GM23338 (cell line): ENCODE data around the gene ENPP1. TPM values are rescaled to one million over a fixed set of nuclear protein-coding genes. Genes with fewer than 3 reads are reported as not detected.

Source experiments
- CREB1 ChIP-seq: fragments of 250-450 bp; sonication (Bioruptor Pico); IDR thresholded peaks from 2 replicates; pipeline ENCODE4 v1.5.0; 2020; ENCODE audit warnings: low read depth, mild to moderate bottlenecking, moderate library complexity
- ETS1 ChIP-seq: IDR thresholded peaks from 2 replicates; pipeline ENCODE4 v1.6.1; 2016; ENCODE audit warnings: antibody characterized with exemption
- REST ChIP-seq: IDR thresholded peaks from one replicate; pipeline ENCODE4 v1.6.1; 2018; ENCODE audit warnings: antibody characterized with exemption; ENCODE audit not compliant: unreplicated experiment
- STAT1 ChIP-seq: IDR thresholded peaks from one replicate; pipeline ENCODE4 v1.6.1; 2016; ENCODE audit warnings: antibody characterized with exemption; ENCODE audit not compliant: unreplicated experiment
- polyA plus RNA-seq: library from polyadenylated mRNA; unstranded; fragments of >200 nt; fragmentation: Nextera tagmentation; extraction: Ambion mirVana; gene quantifications from 2 replicates; pipeline ENCODE4 v1.2.1, GENCODE V29; 2016
- total RNA-seq: library from RNA; depleted of rRNA; stranded (reverse); fragments of >200 nt; shearing (Covaris generic); gene quantifications from 2 replicates; pipeline ENCODE4 v1.2.3, GENCODE V29; 2014
- TF ChIP-seq, protein P1 (sequence below): fragments of 250-450 bp; sonication (Bioruptor Pico); IDR thresholded peaks from 2 replicates; pipeline ENCODE4 v1.5.0; 2020; ENCODE audit warnings: mild to moderate bottlenecking, moderate library complexity

Gene ENPP1
- total and polyA plus RNA-seq, 2 experiments from 2014 or later = 17.3 to 46.9 TPM

DNA sequence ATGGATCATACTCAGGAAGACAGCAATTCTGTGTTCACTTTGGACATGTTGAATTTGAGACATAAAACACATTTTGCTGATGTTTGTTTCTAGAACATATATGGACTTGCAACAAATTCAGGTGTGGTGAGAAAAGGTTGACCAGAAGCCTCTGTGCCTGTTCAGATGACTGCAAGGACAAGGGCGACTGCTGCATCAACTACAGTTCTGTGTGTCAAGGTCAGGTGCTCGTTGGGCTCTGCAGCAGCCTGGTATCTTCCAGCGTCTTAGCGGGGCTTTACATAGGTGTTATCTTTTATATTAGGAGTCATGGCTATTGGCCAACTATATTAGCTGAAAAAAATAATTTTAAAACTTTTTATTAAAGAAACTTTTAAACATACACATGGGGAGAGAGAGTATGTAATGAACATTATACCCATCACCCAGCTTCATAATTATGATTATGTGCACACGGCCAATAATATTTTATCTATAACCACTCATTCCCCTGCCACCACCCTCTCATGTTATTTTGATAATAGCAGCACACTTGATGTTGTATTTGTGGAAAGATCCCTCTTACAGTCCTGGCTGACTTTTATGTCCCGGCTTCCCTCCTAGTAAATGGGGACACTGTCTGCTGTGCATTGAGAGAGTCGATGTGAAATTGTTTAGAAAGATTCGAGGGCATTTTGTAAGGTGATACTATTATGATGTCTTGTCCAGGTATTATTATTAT is 43.4 kb downstream of the ENPP1 start (continued):
- TF ChIP-seq, protein P1, sequence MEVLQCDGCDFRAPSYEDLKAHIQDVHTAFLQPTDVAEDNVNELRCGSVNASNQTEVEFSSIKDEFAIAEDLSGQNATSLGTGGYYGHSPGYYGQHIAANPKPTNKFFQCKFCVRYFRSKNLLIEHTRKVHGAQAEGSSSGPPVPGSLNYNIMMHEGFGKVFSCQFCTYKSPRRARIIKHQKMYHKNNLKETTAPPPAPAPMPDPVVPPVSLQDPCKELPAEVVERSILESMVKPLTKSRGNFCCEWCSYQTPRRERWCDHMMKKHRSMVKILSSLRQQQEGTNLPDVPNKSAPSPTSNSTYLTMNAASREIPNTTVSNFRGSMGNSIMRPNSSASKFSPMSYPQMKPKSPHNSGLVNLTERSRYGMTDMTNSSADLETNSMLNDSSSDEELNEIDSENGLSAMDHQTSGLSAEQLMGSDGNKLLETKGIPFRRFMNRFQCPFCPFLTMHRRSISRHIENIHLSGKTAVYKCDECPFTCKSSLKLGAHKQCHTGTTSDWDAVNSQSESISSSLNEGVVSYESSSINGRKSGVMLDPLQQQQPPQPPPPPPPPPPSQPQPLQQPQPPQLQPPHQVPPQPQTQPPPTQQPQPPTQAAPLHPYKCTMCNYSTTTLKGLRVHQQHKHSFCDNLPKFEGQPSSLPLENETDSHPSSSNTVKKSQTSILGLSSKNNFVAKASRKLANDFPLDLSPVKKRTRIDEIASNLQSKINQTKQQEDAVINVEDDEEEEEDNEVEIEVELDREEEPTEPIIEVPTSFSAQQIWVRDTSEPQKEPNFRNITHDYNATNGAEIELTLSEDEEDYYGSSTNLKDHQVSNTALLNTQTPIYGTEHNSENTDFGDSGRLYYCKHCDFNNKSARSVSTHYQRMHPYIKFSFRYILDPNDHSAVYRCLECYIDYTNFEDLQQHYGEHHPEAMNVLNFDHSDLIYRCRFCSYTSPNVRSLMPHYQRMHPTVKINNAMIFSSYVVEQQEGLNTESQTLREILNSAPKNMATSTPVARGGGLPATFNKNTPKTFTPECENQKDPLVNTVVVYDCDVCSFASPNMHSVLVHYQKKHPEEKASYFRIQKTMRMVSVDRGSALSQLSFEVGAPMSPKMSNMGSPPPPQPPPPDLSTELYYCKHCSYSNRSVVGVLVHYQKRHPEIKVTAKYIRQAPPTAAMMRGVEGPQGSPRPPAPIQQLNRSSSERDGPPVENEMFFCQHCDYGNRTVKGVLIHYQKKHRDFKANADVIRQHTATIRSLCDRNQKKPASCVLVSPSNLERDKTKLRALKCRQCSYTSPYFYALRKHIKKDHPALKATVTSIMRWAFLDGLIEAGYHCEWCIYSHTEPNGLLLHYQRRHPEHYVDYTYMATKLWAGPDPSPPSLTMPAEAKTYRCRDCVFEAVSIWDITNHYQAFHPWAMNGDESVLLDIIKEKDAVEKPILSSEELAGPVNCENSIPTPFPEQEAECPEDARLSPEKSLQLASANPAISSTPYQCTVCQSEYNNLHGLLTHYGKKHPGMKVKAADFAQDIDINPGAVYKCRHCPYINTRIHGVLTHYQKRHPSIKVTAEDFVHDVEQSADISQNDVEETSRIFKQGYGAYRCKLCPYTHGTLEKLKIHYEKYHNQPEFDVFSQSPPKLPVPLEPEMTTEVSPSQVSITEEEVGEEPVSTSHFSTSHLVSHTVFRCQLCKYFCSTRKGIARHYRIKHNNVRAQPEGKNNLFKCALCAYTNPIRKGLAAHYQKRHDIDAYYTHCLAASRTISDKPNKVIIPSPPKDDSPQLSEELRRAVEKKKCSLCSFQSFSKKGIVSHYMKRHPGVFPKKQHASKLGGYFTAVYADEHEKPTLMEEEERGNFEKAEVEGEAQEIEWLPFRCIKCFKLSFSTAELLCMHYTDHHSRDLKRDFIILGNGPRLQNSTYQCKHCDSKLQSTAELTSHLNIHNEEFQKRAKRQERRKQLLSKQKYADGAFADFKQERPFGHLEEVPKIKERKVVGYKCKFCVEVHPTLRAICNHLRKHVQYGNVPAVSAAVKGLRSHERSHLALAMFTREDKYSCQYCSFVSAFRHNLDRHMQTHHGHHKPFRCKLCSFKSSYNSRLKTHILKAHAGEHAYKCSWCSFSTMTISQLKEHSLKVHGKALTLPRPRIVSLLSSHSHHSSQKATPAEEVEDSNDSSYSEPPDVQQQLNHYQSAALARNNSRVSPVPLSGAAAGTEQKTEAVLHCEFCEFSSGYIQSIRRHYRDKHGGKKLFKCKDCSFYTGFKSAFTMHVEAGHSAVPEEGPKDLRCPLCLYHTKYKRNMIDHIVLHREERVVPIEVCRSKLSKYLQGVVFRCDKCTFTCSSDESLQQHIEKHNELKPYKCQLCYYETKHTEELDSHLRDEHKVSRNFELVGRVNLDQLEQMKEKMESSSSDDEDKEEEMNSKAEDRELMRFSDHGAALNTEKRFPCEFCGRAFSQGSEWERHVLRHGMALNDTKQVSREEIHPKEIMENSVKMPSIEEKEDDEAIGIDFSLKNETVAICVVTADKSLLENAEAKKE (CRISPR knock-in tag) = no peak
- TF ChIP-seq REST (no peak), ETS1 (no peak), CREB1 (CRISPR knock-in tag) (no peak), STAT1 (no peak)
